Ascending aorta (tissue), 2 donors: ENCODE data around the gene PKD1L1. TPM values are rescaled to one million over a fixed set of nuclear protein-coding genes. Genes with fewer than 3 reads are reported as not detected.

Experiments used
- DNase-seq, 2 donors: peaks; one replicate each; pipeline ENCODE4 v3.0.0-alpha.2; 2019; ENCODE audit warnings: low spot score in 2 of 2
- H3K27ac ChIP-seq, 2 donors: fragments of 200-600 bp; sonication (generic); one replicate each; pipeline ENCODE4 v1.5.1; 2016 to 2017; ENCODE audit warnings: mild to moderate bottlenecking in 1 of 2
- H3K27me3 ChIP-seq: fragments of 200-600 bp; sonication (generic); one replicate; pipeline ENCODE4 v1.5.1; 2017
- H3K36me3 ChIP-seq, 2 donors: fragments of 200-600 bp; sonication (generic); one replicate each; pipeline ENCODE4 v1.5.1; 2016
- H3K4me1 ChIP-seq, 2 donors: fragments of 200-600 bp; sonication (generic); one replicate each; pipeline ENCODE4 v1.5.1; 2016 to 2017; ENCODE audit warnings: mild to moderate bottlenecking in 1 of 2
- H3K4me3 ChIP-seq, 2 donors: fragments of 200-600 bp; sonication (generic); one replicate each; pipeline ENCODE4 v1.5.1; 2016 to 2017; ENCODE audit warnings: mild to moderate bottlenecking in 1 of 2
- H3K9me3 ChIP-seq, 2 donors: fragments of 200-600 bp; sonication (generic); one replicate each; pipeline ENCODE4 v1.5.1; 2016
- CTCF ChIP-seq, 3 experiments: fragments of 200-600 bp in 2 of 3; fragments of 450-650 bp in 1 of 3; sonication (generic) in 2 of 3; IDR thresholded peaks; one replicate each; pipeline ENCODE4 v1.5.1; 2016 to 2019; ENCODE audit warnings: antibody characterized with exemption in 3 of 3, mild to moderate bottlenecking in 1 of 3, moderate library complexity in 1 of 3
- intact Hi-C: fragments of 100-400 bp; cut with DNase I; formaldehyde crosslinking; loops from one replicate; pipeline ENCODE4 v1.15.1; 2023
- total RNA-seq: library from RNA; depleted of rRNA; stranded (reverse); fragments of >200 nt; gene quantifications from one replicate; pipeline ENCODE4 v1.1.0, GENCODE V29; 2016

The PKD1L1 gene
- total RNA-seq, 1 donor from 2014 or later: 1.1 TPM

- H3K27ac ChIP-seq: no peak overlapping the region
- intact Hi-C loops: loop anchor here (10.0 kb wide), 1 partner anchor 149 kb away; no protein-coding TSS in a partner anchor
- DNase-seq: peak in 1 of 2 donors; percentile 35
Observed at GRCh38 chr7:47813620-47814260, 134.5 kb downstream of the PKD1L1 start.

GRCh38 chr7:47812429-47813136 is 135.7 kb downstream of the PKD1L1 start:
- H3K9me3 ChIP-seq: no peaks in the 10 kb centered on the region

More at GRCh38 chr7:47813620-47814260, 134.5 kb downstream of the PKD1L1 start:
- Histone ChIP-seq H3K9me3 (no peaks in the 10 kb centered on the region), H3K36me3 (no peaks in the 10 kb centered on the region), H3K4me3 (no peak overlapping the region), H3K27me3 (no peaks in the 10 kb centered on the region), H3K4me1 (peaks cover 0 to 5% of the 10 kb centered on the region in 2 donors)
- TF ChIP-seq CTCF (IDR thresholded peaks at IDR 0.05): no peak

GRCh38 chr7:47811632-47812380 is 136.5 kb downstream of the PKD1L1 start:
- peak in 1 of 2 donors; percentile 35 for DNase-seq
- no peaks in the 10 kb centered on the region for H3K9me3 ChIP-seq
- TF ChIP-seq CTCF (IDR thresholded peaks at IDR 0.05): no peak
- no peaks in the 10 kb centered on the region for H3K36me3 ChIP-seq
- intact Hi-C loops: loop anchor here (10.0 kb wide), 1 partner anchor 147 kb away; no protein-coding TSS in a partner anchor
- H3K27me3 ChIP-seq: no peaks in the 10 kb centered on the region
- H3K27ac ChIP-seq: no peak overlapping the region
- peaks cover 0 to 5% of the 10 kb centered on the region in 2 donors for H3K4me1 ChIP-seq
- no peak overlapping the region for H3K4me3 ChIP-seq

More at GRCh38 chr7:47812429-47813136, 135.7 kb downstream of the PKD1L1 start:
- peak in 1 of 2 donors; percentile 61 for DNase-seq
- Histone ChIP-seq H3K27me3 (no peaks in the 10 kb centered on the region), H3K4me3 (no peak overlapping the region), H3K4me1 (peaks cover 0 to 5% of the 10 kb centered on the region in 2 donors), H3K27ac (no peak overlapping the region), H3K36me3 (no peaks in the 10 kb centered on the region)
- TF ChIP-seq CTCF (IDR thresholded peaks at IDR 0.05): no peak
- intact Hi-C loops: loop anchor here (10.0 kb wide), 1 partner anchor 148 kb away; no protein-coding TSS in a partner anchor

GRCh38 chr7:47809387-47809786 is 138.9 kb downstream of the PKD1L1 start:
- H3K4me1 ChIP-seq: peaks cover 0 to 2% of the 10 kb centered on the region in 2 donors
- no peak overlapping the region for H3K4me3 ChIP-seq
- no peak for DNase-seq
- H3K27me3 ChIP-seq: no peaks in the 10 kb centered on the region
- intact Hi-C loops: no loop called here
- H3K9me3 ChIP-seq: no peaks in the 10 kb centered on the region
- no peaks in the 10 kb centered on the region for H3K36me3 ChIP-seq
- no peak for TF ChIP-seq CTCF (IDR thresholded peaks at IDR 0.05)
- no peak overlapping the region for H3K27ac ChIP-seq

- Histone ChIP-seq H3K9me3 (no peaks in the 10 kb centered on the region), H3K27me3 (no peaks in the 10 kb centered on the region), H3K27ac (no peak overlapping the region), H3K36me3 (no peaks in the 10 kb centered on the region), H3K4me1 (peaks cover 0 to 2% of the 10 kb centered on the region in 2 donors), H3K4me3 (no peak overlapping the region)
- DNase-seq: peak in 1 of 2 donors; percentile 52
- TF ChIP-seq CTCF (IDR thresholded peaks at IDR 0.05): no peak
- intact Hi-C loops: no loop called here
Observed at GRCh38 chr7:47808321-47808720, 139.9 kb downstream of the PKD1L1 start.
